SK-N-MC (cell line): Measurements from ENCODE around the gene VAMP3.

ENCODE experiments used
- EZH2 ChIP-seq: fragments of 200-600 bp; sonication (generic); IDR thresholded peaks from one replicate; pipeline ENCODE4 v1.6.1; 2017; ENCODE audit warnings: antibody characterized with exemption
- FOXP2 ChIP-seq: optimal IDR thresholded peaks from 2 replicates; pipeline ENCODE3; 2011; ENCODE audit warnings: mild to moderate bottlenecking, moderate library complexity; ENCODE audit not compliant: insufficient read depth; ENCODE audit errors: extremely low read length, control extremely low read depth
- POLR2AphosphoS5 ChIP-seq: IDR thresholded peaks from 2 replicates; pipeline ENCODE4 v1.6.1; 2012; ENCODE audit warnings: mild to moderate bottlenecking, low read depth, low read length, borderline replicate concordance

GRCh38 chr1:7722670-7723012, 48.5 kb upstream of the VAMP3 start:
- no peak for TF ChIP-seq EZH2
- no peak for TF ChIP-seq POLR2AphosphoS5
- no peak for TF ChIP-seq FOXP2
